PC-3 (cell line): ENCODE measurements around the gene RAD17. TPM values are rescaled to one million over a fixed set of nuclear protein-coding genes. Genes with fewer than 3 reads are reported as not detected.

ENCODE experiments used
- ATAC-seq: fragments of 200-7000 bp; cut with Tn5 transposase; 2 replicates; pipeline ENCODE4 v1.9.1; 2020; ENCODE audit warnings: mild to moderate bottlenecking, moderate library complexity
- BruUV-seq: library from RNA; stranded (reverse); fragments of 400-500 nt; replicated peaks from 2 replicates; lab custom pipeline; 2021; lab: Mats Ljungman, UMichigan
- CTCF ChIA-PET: fragments of 300-600 bp; sonication (Branson Sonifier 250); formaldehyde crosslinking; loops from one replicate; lab custom pipeline; 2022; ENCODE audit warnings: antibody characterized with exemption; lab: Charles Lee
- POLR2A ChIA-PET: fragments of 300-600 bp; sonication (Branson Sonifier 250); formaldehyde crosslinking; loops from one replicate; lab custom pipeline; 2022; ENCODE audit warnings: antibody characterized with exemption; ENCODE audit not compliant: unreplicated experiment; lab: Charles Lee
- DNase-seq: peaks from one replicate; pipeline ENCODE4 v3.0.0-alpha.2; 2015
- H2AFZ ChIP-seq: fragments of 300-600 bp; sonication (generic); 2 replicates; pipeline ENCODE4 v1.6.0; 2016; ENCODE audit warnings: antibody characterized with exemption, low read length
- H3F3A ChIP-seq: fragments of 300-600 bp; sonication (generic); one replicate; pipeline ENCODE4 v1.6.0; 2017; ENCODE audit warnings: antibody characterized with exemption, low read length, control low read depth, mild to moderate bottlenecking; ENCODE audit not compliant: unreplicated experiment
- H3K27ac ChIP-seq: fragments of 300-600 bp; sonication (generic); 2 replicates; pipeline ENCODE4 v1.5.1; 2016; ENCODE audit warnings: mild to moderate bottlenecking, low read length
- H3K27me3 ChIP-seq: fragments of 300-600 bp; sonication (generic); 2 replicates; pipeline ENCODE4 v1.6.1; 2016; ENCODE audit warnings: low read length, mixed read lengths
- H3K36me3 ChIP-seq: fragments of 300-600 bp; sonication (generic); 2 replicates; pipeline ENCODE4 v1.6.1; 2016; ENCODE audit warnings: low read depth, mixed run types, low read length, mixed read lengths
- H3K4me1 ChIP-seq: fragments of 300-600 bp; sonication (generic); 2 replicates; pipeline ENCODE4 v1.5.1; 2016; ENCODE audit warnings: low read length; ENCODE audit not compliant: insufficient read depth
- H3K4me2 ChIP-seq: fragments of 300-600 bp; sonication (generic); 2 replicates; pipeline ENCODE4 v1.6.0; 2016; ENCODE audit warnings: low read length
- H3K4me3 ChIP-seq: fragments of 300-600 bp; sonication (generic); 2 replicates; pipeline ENCODE4 v1.5.1; 2016; ENCODE audit warnings: mild to moderate bottlenecking, low read length, mixed read lengths
- H3K79me2 ChIP-seq: fragments of 300-600 bp; sonication (generic); 2 replicates; pipeline ENCODE4 v1.6.1; 2017; ENCODE audit warnings: low read length, mixed read lengths
- H3K9ac ChIP-seq: fragments of 300-600 bp; sonication (generic); 2 replicates; pipeline ENCODE4 v1.6.0; 2016; ENCODE audit warnings: mild to moderate bottlenecking, low read length
- H3K9me2 ChIP-seq: fragments of 300-600 bp; sonication (generic); replicated peaks from 2 replicates; pipeline ENCODE4 v1.6.1; 2016; ENCODE audit warnings: mixed run types, low read length, mixed read lengths
- H3K9me3 ChIP-seq: fragments of 300-600 bp; sonication (generic); 2 replicates; pipeline ENCODE4 v1.6.1; 2016; ENCODE audit warnings: low read length, mixed read lengths
- H4K20me1 ChIP-seq: fragments of 300-600 bp; sonication (generic); 2 replicates; pipeline ENCODE4 v1.6.1; 2016; ENCODE audit warnings: low read length, mixed read lengths
- CTCF ChIP-seq: fragments of 300-600 bp; sonication (generic); conservative IDR thresholded peaks from 2 replicates; pipeline ENCODE4 v1.5.1; 2017; ENCODE audit warnings: antibody characterized with exemption, low read depth, mild to moderate bottlenecking, low read length
- EZH2 ChIP-seq: fragments of 300-600 bp; sonication (generic); IDR thresholded peaks from one replicate; pipeline ENCODE4 v1.6.1; 2017; ENCODE audit warnings: antibody characterized with exemption, mild to moderate bottlenecking, low read length; ENCODE audit not compliant: unreplicated experiment
- EZH2phosphoT487 ChIP-seq: fragments of 300-600 bp; sonication (generic); IDR thresholded peaks from 2 replicates; pipeline ENCODE4 v1.6.1; 2018; ENCODE audit warnings: mild to moderate bottlenecking, antibody characterized with exemption, low read length, borderline replicate concordance
- intact Hi-C: fragments of 100-400 bp; cut with micrococcal nuclease; formaldehyde crosslinking; loops from 2 replicates; pipeline ENCODE4 v1.9.0; 2023
- total RNA-seq: library from RNA; depleted of rRNA; stranded (reverse); fragments of >200 nt; gene quantifications from 2 replicates; pipeline ENCODE4 v1.2.3, GENCODE V29; 2014

RAD17 gene
- total RNA-seq, 1 experiment from 2014 or later = 13.5 TPM

- BruUV-seq = no TSS peak
- TF ChIP-seq EZH2phosphoT487 = no peak
- TF ChIP-seq CTCF = peak; percentile 55
- Histone ChIP-seq H3K9ac (peak within 1 kb of the TSS; percentile 88), H3K9me3 (no peaks in the 10 kb centered on the region), H3K27me3 (no peaks in the 10 kb centered on the region), H3F3A (no peaks in the 10 kb centered on the region), H3K4me1 (peaks cover 7% of the 10 kb centered on the region; the same call in 1 of the 2 replicates), H4K20me1 (no peaks in the 10 kb centered on the region), H3K27ac (peak within 1 kb of the TSS; percentile 83), H3K9me2 (no peaks in the 10 kb centered on the region), H3K79me2 (peaks cover 32% of the 10 kb centered on the region), H3K4me3 (peak within 1 kb of the TSS; percentile 85), H2AFZ (peak within 1 kb of the TSS; percentile 93), H3K36me3 (peaks cover 8% of the 10 kb centered on the region; the same call in 1 of the 2 replicates), H3K4me2 (peak within 1 kb of the TSS; percentile 95)
- intact Hi-C loops = loop anchor here (1.0 kb wide), 1 partner anchor 78 kb away; no protein-coding TSS in a partner anchor
- DNase-seq (peak; percentile 90), ATAC-seq (peak; percentile 95)
- ChIA-PET CTCF (interaction anchor here (0.6 kb wide), 1 partner anchor 17 kb away, joined by 11 read pairs; no protein-coding TSS in a partner anchor), POLR2A (interaction anchor here (0.6 kb wide), 1 partner anchor 25 kb away, joined by 12 read pairs; no protein-coding TSS in a partner anchor)
Measured at GRCh38 chr5:69414885-69415583, 45.4 kb downstream of the RAD17 start, which contains the start of gene MARVELD2. TSS of gene MARVELD2 (plus strand) at chr5:69415116. CDS start at chr5:69419386, 4,270 bp downstream.

GRCh38 chr5:69415584-69415958, 46.0 kb downstream of the RAD17 start:
- intact Hi-C loops = loop anchor here (1.0 kb wide), 1 partner anchor 78 kb away; no protein-coding TSS in a partner anchor
- peaks cover 11% of the 10 kb centered on the region; the same call in 1 of the 2 replicates for H3K36me3 ChIP-seq
- peaks cover 7% of the 10 kb centered on the region; the same call in 1 of the 2 replicates for H3K4me1 ChIP-seq
- peak overlapping the region; percentile 85 for H3K4me3 ChIP-seq
- peaks cover 37% of the 10 kb centered on the region for H3K79me2 ChIP-seq
- TSS peak; percentile 68 for BruUV-seq
- H2AFZ ChIP-seq = peak overlapping the region; percentile 93
- no peaks in the 10 kb centered on the region for H4K20me1 ChIP-seq
- peak; percentile 27 for DNase-seq
- H3K27me3 ChIP-seq = no peaks in the 10 kb centered on the region
- no peaks in the 10 kb centered on the region for H3K9me3 ChIP-seq
- TF ChIP-seq CTCF (no peak), EZH2phosphoT487 (no peak), EZH2 (no peak)
- H3K9ac ChIP-seq = peak overlapping the region; percentile 88
- no peaks in the 10 kb centered on the region for H3F3A ChIP-seq
- POLR2A ChIA-PET = no interaction called here
- H3K27ac ChIP-seq = peak overlapping the region; percentile 83
- H3K4me2 ChIP-seq = peak overlapping the region; percentile 95
- ATAC-seq = peak; percentile 19
- CTCF ChIA-PET = no interaction called here
- H3K9me2 ChIP-seq = no peaks in the 10 kb centered on the region
